ENCODE results near the gene MAP3K2.

The MAP3K2 gene

DNA sequence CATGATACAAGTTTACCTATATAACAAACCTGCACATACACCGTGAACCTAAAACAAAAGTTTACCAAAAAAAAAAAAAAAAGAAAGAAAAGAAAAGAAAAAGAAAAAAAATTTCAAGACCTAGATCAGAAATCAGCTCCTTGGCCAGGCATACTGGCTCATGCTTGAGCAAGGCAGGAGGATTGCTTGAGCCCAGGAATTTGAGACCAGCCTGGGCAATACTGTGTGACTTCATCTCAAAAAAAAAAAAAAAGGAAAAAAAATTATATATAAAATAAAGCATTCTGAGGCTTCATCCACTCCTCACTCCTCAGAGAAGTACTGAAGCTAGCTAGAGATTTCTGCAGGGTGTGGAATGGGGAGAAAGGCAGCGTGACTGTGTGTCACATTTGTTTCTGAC, 18.7 kb upstream of the MAP3K2 start:
- CTCF ChIA-PET, result interaction anchor here (0.7 to 0.9 kb wide), 2 partner anchors 9 to 15 kb away, joined by 3 read pairs; no protein-coding TSS in a partner anchor
- peaks cover 7% of the 10 kb centered on the region for H3K4me1 ChIP-seq (ENCODE audit: control insufficient read depth, insufficient read depth, low read length)

DNA sequence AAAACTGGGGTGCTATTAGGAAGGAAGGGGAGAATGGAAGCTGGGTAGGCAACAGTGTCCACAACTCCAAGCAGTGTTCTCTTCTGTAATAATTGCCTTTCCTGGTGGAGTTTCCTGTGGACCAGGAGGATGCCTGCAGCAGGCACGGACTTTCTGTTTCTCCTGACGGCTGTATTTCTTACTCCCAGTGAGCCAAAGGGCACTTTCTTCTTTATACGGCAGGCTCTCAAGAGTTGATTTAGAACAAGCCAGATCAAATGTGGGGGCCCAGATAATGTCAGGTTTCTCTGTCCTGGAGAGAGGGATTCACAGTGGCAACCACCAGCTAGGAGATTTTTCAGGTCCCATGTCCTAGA, 17.5 kb upstream of the MAP3K2 start:
- H3K36me3 ChIP-seq (ENCODE audit: control insufficient read depth in 2 of 2, insufficient read depth in 1 of 2, low read length in 2 of 2), result no peaks in the 10 kb centered on the region
- H3K4me3 ChIP-seq (ENCODE audit: low read depth, low read length), result no peak overlapping the region
- POLR2A ChIA-PET, result no interaction called here
- TF ChIP-seq ZSCAN18 (tag by site-specific recombination; IDR thresholded peaks at IDR 0.05) (no peak), ZBTB44 (tag by site-specific recombination; IDR thresholded peaks at IDR 0.05) (no peak), IKZF3 (tag by site-specific recombination; IDR thresholded peaks at IDR 0.05) (no peak), ZNF350 (tag by site-specific recombination; IDR thresholded peaks at IDR 0.05) (no peak), ZNF433 (tag by site-specific recombination; IDR thresholded peaks at IDR 0.05; ENCODE audit: low read depth) (no peak), TSHZ1 (tag by site-specific recombination; IDR thresholded peaks at IDR 0.05; ENCODE audit: borderline replicate concordance) (no peak), GLI4 (tag by site-specific recombination; IDR thresholded peaks at IDR 0.05) (no peak), ZBTB20 (tag by site-specific recombination; IDR thresholded peaks at IDR 0.05) (no peak), ZNF571 (tag by site-specific recombination; IDR thresholded peaks at IDR 0.05) (no peak), ZNF548 (tag by site-specific recombination; IDR thresholded peaks at IDR 0.05) (no peak), PRDM4 (tag by site-specific recombination; IDR thresholded peaks at IDR 0.05) (no peak), ZNF585B (tag by site-specific recombination; IDR thresholded peaks at IDR 0.05) (no peak), SCRT2 (tag by site-specific recombination; IDR thresholded peaks at IDR 0.05) (no peak), KLF1 (tag by site-specific recombination; IDR thresholded peaks at IDR 0.05) (no peak), ZNF843 (tag by site-specific recombination; IDR thresholded peaks at IDR 0.05) (no peak), ZNF416 (tag by site-specific recombination; IDR thresholded peaks at IDR 0.05) (no peak), ZNF549 (tag by site-specific recombination; IDR thresholded peaks at IDR 0.05) (no peak), ZNF335 (tag by site-specific recombination; conservative IDR thresholded peaks at IDR 0.05) (no peak), ZSCAN4 (tag by site-specific recombination; IDR thresholded peaks at IDR 0.05) (no peak)
- CTCF ChIA-PET, result no interaction called here
- peaks cover 5% of the 10 kb centered on the region for H3K4me1 ChIP-seq (ENCODE audit: control insufficient read depth, insufficient read depth, low read length)
- H3K9me3 ChIP-seq (ENCODE audit: control insufficient read depth, insufficient read depth, low read depth, low read length), result no peaks in the 10 kb centered on the region
- no peak overlapping the region for H3K27ac ChIP-seq (ENCODE audit: extremely low read depth, low read depth, low read length)

More for the DNA sequence above, 18.7 kb upstream of the MAP3K2 start:
- POLR2A ChIA-PET, result no interaction called here
- Histone ChIP-seq H3K9me3 (ENCODE audit: control insufficient read depth, insufficient read depth, low read depth, low read length) (no peaks in the 10 kb centered on the region), H3K4me3 (ENCODE audit: low read depth, low read length) (no peak overlapping the region), H3K36me3 (ENCODE audit: control insufficient read depth in 2 of 2, insufficient read depth in 1 of 2, low read length in 2 of 2) (no peaks in the 10 kb centered on the region), H3K27ac (ENCODE audit: extremely low read depth, low read depth, low read length) (no peak overlapping the region)
- TF ChIP-seq ZNF223 (tag by site-specific recombination; IDR thresholded peaks at IDR 0.05) (no peak), GLI4 (tag by site-specific recombination; IDR thresholded peaks at IDR 0.05) (no peak), KLF7 (tag by site-specific recombination; IDR thresholded peaks at IDR 0.05; ENCODE audit: borderline replicate concordance) (no peak), SP2 (tag by site-specific recombination; IDR thresholded peaks at IDR 0.05) (no peak), ZNF140 (tag by site-specific recombination; IDR thresholded peaks at IDR 0.05) (no peak), BCL11A (tag by site-specific recombination; IDR thresholded peaks at IDR 0.05; ENCODE audit: low read depth) (no peak), KLF10 (tag by site-specific recombination; IDR thresholded peaks at IDR 0.05) (no peak), ZNF571 (tag by site-specific recombination; IDR thresholded peaks at IDR 0.05) (no peak), ZNF184 (tag by site-specific recombination; IDR thresholded peaks at IDR 0.05) (no peak)
